Spinal cord (tissue), 10 donors: Measurements from ENCODE around the gene DACT3. TPM values are rescaled to one million over a fixed set of nuclear protein-coding genes. Genes with fewer than 3 reads are reported as not detected.
"Not testable (repeated sequence)": the region's sequence is repeated elsewhere in the genome, so short reads cannot be mapped to it uniquely, and the experiment has no call there.

Experiments used
- DNase-seq, 6 donors: peaks; one replicate each; pipeline versions ENCODE4 v3.0.0 to v3.0.0-alpha.2; 2013 to 2015; ENCODE audit warnings: low spot score in 6 of 6, low read depth in 4 of 6
- H3K27ac ChIP-seq: one replicate; pipeline ENCODE4 v1.5.1; 2013; ENCODE audit warnings: low read depth, low read length, control low read depth
- H3K27me3 ChIP-seq: one replicate; pipeline ENCODE4 v1.6.1; 2013; ENCODE audit warnings: low read length; ENCODE audit not compliant: control insufficient read depth, insufficient read depth
- H3K36me3 ChIP-seq: one replicate; pipeline ENCODE4 v1.6.1; 2013; ENCODE audit warnings: low read length; ENCODE audit not compliant: control insufficient read depth, insufficient read depth
- H3K4me1 ChIP-seq: one replicate; pipeline ENCODE4 v1.6.1; 2013; ENCODE audit warnings: low read length; ENCODE audit not compliant: control insufficient read depth, insufficient read depth
- H3K4me3 ChIP-seq: one replicate; pipeline ENCODE4 v1.5.1; 2013; ENCODE audit warnings: low read depth, low read length, control low read depth
- H3K9me3 ChIP-seq: one replicate; pipeline ENCODE4 v1.6.1; 2013; ENCODE audit warnings: low read length; ENCODE audit not compliant: control insufficient read depth, insufficient read depth
- WGBS: methylation state at CpG from one replicate; pipeline ENCODE4 v1.1.5; 2013; ENCODE audit warnings: missing lambda C conversion rate; ENCODE audit not compliant: insufficient coverage; 5-methylcytosine and 5-hydroxymethylcytosine counted together
- polyA plus RNA-seq, 2 donors: library from polyadenylated mRNA; unstranded; fragments of 120-200 nt; gene quantifications; one replicate each; pipeline ENCODE4 v1.2.1, GENCODE V29; 2013; ENCODE audit not compliant: insufficient read length in 2 of 2
- total RNA-seq, 2 donors: library from RNA; depleted of rRNA in 1 of 2; stranded (reverse); fragments of 120-200 nt in 1 of 2; fragments of >200 nt in 1 of 2; gene quantifications; one replicate each; pipeline versions ENCODE4 v1.2.3 to v1.2.4, GENCODE V29; 2013 to 2014
- donor health status: healthy.

Gene DACT3
- total and polyA plus RNA-seq, 4 donors = 12.8 to 50.8 (median 34.2) TPM

GRCh38 chr19:46637224-46637623, 23.8 kb downstream of the DACT3 start:
- no peak overlapping the region for H3K27ac ChIP-seq
- H3K36me3 ChIP-seq = no peaks in the 10 kb centered on the region
- H3K27me3 ChIP-seq = peaks cover 24% of the 10 kb centered on the region
- WGBS = 76% methylated on average over 13 of the region's 14 CpGs
- no peak for DNase-seq
- H3K4me1 ChIP-seq = peaks cover 44% of the 10 kb centered on the region
- no peak overlapping the region for H3K4me3 ChIP-seq
- no peaks in the 10 kb centered on the region for H3K9me3 ChIP-seq

- Histone ChIP-seq H3K27me3 (peaks cover 24% of the 10 kb centered on the region), H3K36me3 (no peaks in the 10 kb centered on the region), H3K27ac (no peak within 1 kb of the TSS), H3K9me3 (no peaks in the 10 kb centered on the region), H3K4me1 (peaks cover 44% of the 10 kb centered on the region), H3K4me3 (no peak within 1 kb of the TSS)
- no peak for DNase-seq
- WGBS = 28% methylated on average over 27 of the region's 34 CpGs
Measured at GRCh38 chr19:46635920-46636761, 24.8 kb downstream of the DACT3 start, which contains the start of gene GNG8. TSS of gene GNG8 (minus strand) at chr19:46636202. CDS start at chr19:46634682, 1,520 bp downstream.

GRCh38 chr19:46634656-46635218, 26.2 kb downstream of the DACT3 start:
- peaks cover 46% of the 10 kb centered on the region for H3K4me1 ChIP-seq
- H3K9me3 ChIP-seq = no peaks in the 10 kb centered on the region
- under 1% methylated on average over 19 of the region's 23 CpGs for WGBS
- no peak overlapping the region for H3K27ac ChIP-seq
- H3K36me3 ChIP-seq = no peaks in the 10 kb centered on the region
- DNase-seq = peak in 1 of 6 donors; percentile 30
- peak overlapping the region; percentile 16 for H3K4me3 ChIP-seq
- peaks cover 23% of the 10 kb centered on the region for H3K27me3 ChIP-seq

- H3K27ac ChIP-seq = no peak overlapping the region
- 2% methylated on average over 29 of the region's 38 CpGs for WGBS
- peak in 3 of 6 donors; percentile 31 to 87 (median 76) for DNase-seq
- peaks cover 22% of the 10 kb centered on the region for H3K27me3 ChIP-seq
- no peaks in the 10 kb centered on the region for H3K9me3 ChIP-seq
- H3K36me3 ChIP-seq = no peaks in the 10 kb centered on the region
- H3K4me1 ChIP-seq = peaks cover 40% of the 10 kb centered on the region
- peak overlapping the region; percentile 26 for H3K4me3 ChIP-seq
Measured at GRCh38 chr19:46634045-46634655, 26.8 kb downstream of the DACT3 start.

GRCh38 chr19:46633130-46633529, 27.9 kb downstream of the DACT3 start:
- WGBS = 88% methylated on average over 3 of the region's 3 CpGs
- Histone ChIP-seq H3K27me3 (peaks cover 22% of the 10 kb centered on the region), H3K27ac (no peak overlapping the region), H3K4me3 (no peak overlapping the region), H3K9me3 (no peaks in the 10 kb centered on the region), H3K36me3 (no peaks in the 10 kb centered on the region), H3K4me1 (peaks cover 30% of the 10 kb centered on the region)
- DNase-seq = no peak

GRCh38 chr19:46631481-46631880, 29.5 kb downstream of the DACT3 start:
- Histone ChIP-seq H3K36me3 (no peaks in the 10 kb centered on the region), H3K4me3 (no peak overlapping the region), H3K4me1 (peaks cover 28% of the 10 kb centered on the region), H3K27ac (no peak overlapping the region), H3K9me3 (no peaks in the 10 kb centered on the region), H3K27me3 (peaks cover 20% of the 10 kb centered on the region)
- WGBS = 40% methylated on average over 6 of the region's 6 CpGs
- DNase-seq = no peak

GRCh38 chr19:46630586-46631205, 30.3 kb downstream of the DACT3 start:
- Histone ChIP-seq H3K27me3 (peaks cover 20% of the 10 kb centered on the region), H3K36me3 (no peaks in the 10 kb centered on the region), H3K9me3 (no peaks in the 10 kb centered on the region), H3K4me3 (no peak overlapping the region), H3K27ac (no peak overlapping the region), H3K4me1 (peaks cover 28% of the 10 kb centered on the region)
- 76% methylated on average over 14 of the region's 14 CpGs for WGBS
- no peak for DNase-seq

- Histone ChIP-seq H3K4me3 (no peak overlapping the region), H3K36me3 (no peaks in the 10 kb centered on the region), H3K27me3 (peaks cover 16% of the 10 kb centered on the region), H3K27ac (no peak overlapping the region), H3K9me3 (no peaks in the 10 kb centered on the region), H3K4me1 (peaks cover 30% of the 10 kb centered on the region)
- no peak for DNase-seq
- 90% methylated on average over 15 of the region's 15 CpGs for WGBS
Measured at GRCh38 chr19:46629546-46630025, 31.4 kb downstream of the DACT3 start.

GRCh38 chr19:46628970-46629369, 32.0 kb downstream of the DACT3 start:
- whole genome bisulfite sequencing = no CpG with 5 or more reads among the region's 7 CpGs
- H3K4me1 ChIP-seq = peaks cover 24% of the 10 kb centered on the region

More at GRCh38 chr19:46628970-46629369, 32.0 kb downstream of the DACT3 start:
- not testable (repeated sequence) for H3K4me3 ChIP-seq, H3K27ac ChIP-seq, DNase-seq, H3K36me3 ChIP-seq, H3K9me3 ChIP-seq
- H3K27me3 ChIP-seq = peaks cover 12% of the 10 kb centered on the region
